GM12891 (cell line): ENCODE results near the gene PYGM.

Experiments used
- PAX5 ChIP-seq: IDR thresholded peaks from 2 replicates; pipeline ENCODE4 v1.6.1; 2011; ENCODE audit warnings: low read length, moderate library complexity, mild to moderate bottlenecking; ENCODE audit not compliant: insufficient read depth, severe bottlenecking
- POLR2A ChIP-seq: IDR thresholded peaks from 2 replicates; pipeline ENCODE4 v1.6.1; 2011; ENCODE audit warnings: low read depth, low read length, control low read depth
- POLR2AphosphoS5 ChIP-seq: IDR thresholded peaks from 2 replicates; pipeline ENCODE4 v1.6.1; 2011; ENCODE audit warnings: low read depth, low read length, control low read depth
- SPI1 ChIP-seq: IDR thresholded peaks from 2 replicates; pipeline ENCODE4 v1.6.1; 2011; ENCODE audit warnings: low read depth, low read length, control low read depth
- TAF1 ChIP-seq: IDR thresholded peaks from 2 replicates; pipeline ENCODE4 v1.6.1; 2011; ENCODE audit warnings: low read depth, low read length, control low read depth

DNA sequence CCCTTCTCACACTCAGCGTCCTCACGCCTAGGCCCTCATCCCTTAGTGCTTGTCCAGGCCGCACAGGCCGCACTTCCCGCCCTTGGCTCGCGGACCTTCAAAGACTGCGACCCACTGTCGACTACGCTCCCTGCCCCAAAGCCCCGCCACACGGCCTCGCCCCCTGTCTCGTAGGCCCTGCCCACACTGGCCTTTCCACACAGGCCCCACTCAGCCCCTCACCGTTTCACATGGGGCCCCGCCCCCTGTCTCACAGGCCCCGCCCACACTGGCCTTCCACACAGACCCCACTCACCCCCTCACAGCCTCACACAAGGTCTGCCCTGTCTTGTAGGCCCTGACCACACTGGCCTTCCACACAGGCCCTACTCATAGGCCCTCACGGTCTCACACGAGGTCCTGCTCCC lies 47.8 kb downstream of the PYGM start:
- TF ChIP-seq POLR2AphosphoS5 (no peak), POLR2A (no peak), SPI1 (no peak), TAF1 (no peak), PAX5 (no peak)
